ENCODE data around the gene RAB29.

DNA sequence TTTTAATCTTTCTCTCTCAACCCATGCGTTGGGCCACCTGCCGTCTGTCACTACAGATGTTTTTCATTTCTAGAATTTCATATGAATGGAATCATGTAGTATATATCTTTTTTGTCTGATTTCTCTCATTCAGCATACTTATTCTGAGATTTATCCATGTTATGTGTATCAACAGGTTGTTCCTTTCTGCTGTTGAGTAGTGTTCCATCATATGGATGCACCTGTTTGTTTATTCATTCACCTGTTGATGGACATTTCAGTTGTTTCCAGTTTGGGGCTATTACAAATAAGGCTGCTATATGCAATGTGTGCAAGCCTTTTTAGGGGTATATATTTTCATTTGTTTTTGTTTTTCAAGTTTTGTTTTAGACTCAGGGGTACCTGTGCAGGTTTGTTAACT is 47.1 kb upstream of the RAB29 start:
- TF ChIP-seq, protein P1, sequence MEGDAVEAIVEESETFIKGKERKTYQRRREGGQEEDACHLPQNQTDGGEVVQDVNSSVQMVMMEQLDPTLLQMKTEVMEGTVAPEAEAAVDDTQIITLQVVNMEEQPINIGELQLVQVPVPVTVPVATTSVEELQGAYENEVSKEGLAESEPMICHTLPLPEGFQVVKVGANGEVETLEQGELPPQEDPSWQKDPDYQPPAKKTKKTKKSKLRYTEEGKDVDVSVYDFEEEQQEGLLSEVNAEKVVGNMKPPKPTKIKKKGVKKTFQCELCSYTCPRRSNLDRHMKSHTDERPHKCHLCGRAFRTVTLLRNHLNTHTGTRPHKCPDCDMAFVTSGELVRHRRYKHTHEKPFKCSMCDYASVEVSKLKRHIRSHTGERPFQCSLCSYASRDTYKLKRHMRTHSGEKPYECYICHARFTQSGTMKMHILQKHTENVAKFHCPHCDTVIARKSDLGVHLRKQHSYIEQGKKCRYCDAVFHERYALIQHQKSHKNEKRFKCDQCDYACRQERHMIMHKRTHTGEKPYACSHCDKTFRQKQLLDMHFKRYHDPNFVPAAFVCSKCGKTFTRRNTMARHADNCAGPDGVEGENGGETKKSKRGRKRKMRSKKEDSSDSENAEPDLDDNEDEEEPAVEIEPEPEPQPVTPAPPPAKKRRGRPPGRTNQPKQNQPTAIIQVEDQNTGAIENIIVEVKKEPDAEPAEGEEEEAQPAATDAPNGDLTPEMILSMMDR (IDR thresholded peaks at IDR 0.05): no peak
- TF ChIP-seq POLR2A (IDR thresholded peaks at IDR 0.05): no peak

Data from heart left ventricle (tissue), 13 donors.